ENCODE data around the gene LAMA5.

GRCh38 chr20:62404112-62404665, 37.1 kb upstream of the LAMA5 start:
- TF ChIP-seq CTCF (IDR thresholded peaks at IDR 0.05): no peak
- TF ChIP-seq EZH2 (IDR thresholded peaks at IDR 0.05): no peak
- no peak for TF ChIP-seq EZH2phosphoT487 (IDR thresholded peaks at IDR 0.05)

Measured in neural progenitor cell (in vitro differentiated cells).